WTC11 (cell line): Measurements from ENCODE around the gene TUSC2. TPM values are rescaled to one million over a fixed set of nuclear protein-coding genes. Genes with fewer than 3 reads are reported as not detected.

Source experiments
- ATAC-seq: fragments of 200-7000 bp; cut with Tn5 transposase; 2 replicates; pipeline ENCODE4 v1.10.0; 2021; ENCODE audit warnings: mild to moderate bottlenecking, moderate library complexity
- CTCF ChIA-PET: fragments of 300-600 bp; sonication (Branson Sonifier 250); formaldehyde crosslinking; loops from one replicate; lab custom pipeline; 2021; ENCODE audit warnings: antibody characterized with exemption; lab: Charles Lee
- POLR2A ChIA-PET: fragments of 350-600 bp; sonication (Branson Sonifier 250); formaldehyde crosslinking; loops from one replicate; lab custom pipeline; 2021; ENCODE audit warnings: antibody characterized with exemption; lab: Charles Lee
- DNase-seq: peaks from one replicate; pipeline ENCODE4 v3.0.0; 2021; ENCODE audit warnings: low spot score
- H3K27ac Mint-ChIP-seq: 2 replicates; pipeline ENCODE4 v1.8.0; 2021; ENCODE audit warnings: mixed read lengths
- H3K27me3 Mint-ChIP-seq: 2 replicates; pipeline ENCODE4 v1.8.0; 2021; ENCODE audit warnings: low read depth, mild to moderate bottlenecking, moderate library complexity, mixed read lengths
- H3K36me3 Mint-ChIP-seq: 2 replicates; pipeline ENCODE4 v1.8.0; 2021; ENCODE audit warnings: mixed read lengths
- H3K4me1 Mint-ChIP-seq: 2 replicates; pipeline ENCODE4 v1.8.0; 2022; ENCODE audit warnings: mixed read lengths
- H3K4me3 Mint-ChIP-seq: 2 replicates; pipeline ENCODE4 v1.8.0; 2021; ENCODE audit warnings: mild to moderate bottlenecking, moderate library complexity, mixed read lengths
- H3K9me3 Mint-ChIP-seq: 2 replicates; pipeline ENCODE4 v1.8.0; 2021; ENCODE audit warnings: mixed read lengths
- ARID4B ChIP-seq: sonication (generic); formaldehyde crosslinking; IDR thresholded peaks from 2 replicates; pipeline ENCODE4 v1.8.0; 2023; ENCODE audit warnings: missing genetic modification reagents, mild to moderate bottlenecking, borderline replicate concordance
- ATF6 ChIP-seq: sonication (generic); formaldehyde crosslinking; IDR thresholded peaks from 2 replicates; pipeline ENCODE4 v1.8.1; 2023; ENCODE audit warnings: mild to moderate bottlenecking, missing genetic modification reagents
- ESRRA ChIP-seq: sonication (generic); formaldehyde crosslinking; IDR thresholded peaks from 2 replicates; pipeline ENCODE4 v1.8.1; 2022; ENCODE audit warnings: mild to moderate bottlenecking, missing genetic modification reagents, borderline replicate concordance
- ETV6 ChIP-seq: sonication (generic); formaldehyde crosslinking; IDR thresholded peaks from 2 replicates; pipeline ENCODE4 v1.8.1; 2022; ENCODE audit warnings: mild to moderate bottlenecking, missing genetic modification reagents
- FOXP1 ChIP-seq: sonication (generic); formaldehyde crosslinking; IDR thresholded peaks from 2 replicates; pipeline ENCODE4 v1.8.0; 2022; ENCODE audit warnings: missing genetic modification reagents, mild to moderate bottlenecking, moderate library complexity, borderline replicate concordance
- GABPB1 ChIP-seq: sonication (generic); formaldehyde crosslinking; IDR thresholded peaks from 2 replicates; pipeline ENCODE4 v1.8.1; 2023; ENCODE audit warnings: mild to moderate bottlenecking, missing genetic modification reagents
- MAX ChIP-seq: sonication (generic); formaldehyde crosslinking; IDR thresholded peaks from 2 replicates; pipeline ENCODE4 v1.8.0; 2022; ENCODE audit warnings: mild to moderate bottlenecking, missing genetic modification reagents
- MXD4 ChIP-seq: fragments of 250-450 bp; sonication (Bioruptor Pico); IDR thresholded peaks from 2 replicates; pipeline ENCODE4 v1.8.0; 2021; ENCODE audit warnings: mild to moderate bottlenecking, moderate library complexity, borderline replicate concordance
- NFYB ChIP-seq: sonication (generic); formaldehyde crosslinking; conservative IDR thresholded peaks from 2 replicates; pipeline ENCODE4 v1.8.0; 2022; ENCODE audit warnings: low read depth, missing genetic modification reagents
- PRDM15 ChIP-seq: sonication (generic); formaldehyde crosslinking; IDR thresholded peaks from 2 replicates; pipeline ENCODE4 v1.8.0; 2022; ENCODE audit warnings: missing genetic modification reagents
- PREB ChIP-seq: sonication (generic); formaldehyde crosslinking; IDR thresholded peaks from 2 replicates; pipeline ENCODE4 v1.8.1; 2022; ENCODE audit warnings: mild to moderate bottlenecking, missing genetic modification reagents, moderate library complexity, borderline replicate concordance
- TCF7 ChIP-seq: sonication (generic); formaldehyde crosslinking; IDR thresholded peaks from 2 replicates; pipeline ENCODE4 v1.8.0; 2022; ENCODE audit warnings: mild to moderate bottlenecking, low read depth, missing genetic modification reagents, moderate library complexity
- TEAD1 ChIP-seq: sonication (generic); formaldehyde crosslinking; IDR thresholded peaks from 2 replicates; pipeline ENCODE4 v1.8.0; 2022; ENCODE audit warnings: mild to moderate bottlenecking, missing genetic modification reagents
- ZBTB43 ChIP-seq: sonication (generic); formaldehyde crosslinking; IDR thresholded peaks from 2 replicates; pipeline ENCODE4 v1.8.1; 2023; ENCODE audit warnings: mild to moderate bottlenecking, missing genetic modification reagents
- ZNF423 ChIP-seq: fragments of 250-450 bp; sonication (Bioruptor Pico); IDR thresholded peaks from 2 replicates; pipeline ENCODE4 v2.1.2; 2022; ENCODE audit warnings: mild to moderate bottlenecking, moderate library complexity
- ZNF512 ChIP-seq: sonication (generic); formaldehyde crosslinking; IDR thresholded peaks from 2 replicates; pipeline ENCODE4 v1.8.1; 2022; ENCODE audit warnings: missing genetic modification reagents, borderline replicate concordance
- ZSCAN18 ChIP-seq: fragments of 250-450 bp; sonication (Bioruptor Pico); IDR thresholded peaks from 2 replicates; pipeline ENCODE4 v2.1.2; 2022; ENCODE audit warnings: mild to moderate bottlenecking, moderate library complexity
- total RNA-seq: library from RNA; stranded (reverse); gene quantifications from 3 replicates; pipeline ENCODE4 v1.2.3, GENCODE V29; 2021

Gene TUSC2
- total RNA-seq, 1 experiment from 2014 or later = 41.1 TPM

- ChIA-PET POLR2A (interaction anchor here (0.5 to 1.4 kb wide), 8 partner anchors 17 to 265 kb away, joined by 3 to 8 read pairs (median 4); partner anchors contain the start of genes CYB561D2, HYAL2 and NPRL2), CTCF (interaction anchor here (0.6 to 5.9 kb wide), 21 partner anchors 15 to 313 kb away, joined by 3 to 95 read pairs (median 4); partner anchors contain the start of genes CISH and HYAL2)
- no peaks in the 10 kb centered on the region for H3K9me3 Mint-ChIP-seq
- H3K27me3 Mint-ChIP-seq = no peaks in the 10 kb centered on the region; the same call in 1 of the 2 replicates
- peaks cover 22% of the 10 kb centered on the region for H3K4me1 Mint-ChIP-seq
- peak within 1 kb of the TSS; percentile 98 for H3K27ac Mint-ChIP-seq
- H3K4me3 Mint-ChIP-seq = peak within 1 kb of the TSS; percentile 97
- no peaks in the 10 kb centered on the region for H3K36me3 Mint-ChIP-seq
- DNase-seq = peak; percentile 100
- ATAC-seq = peak; percentile 88
- TF ChIP-seq ZNF423 (CRISPR knock-in tag) (peak; percentile 58), NFYB (CRISPR knock-in tag) (0 out of 2 replicates have a peak, but pooled peaks have one; percentile 33), ZBTB43 (CRISPR knock-in tag) (no peak), MAX (peak; percentile 34; the same call in 1 of the 2 replicates), ZNF512 (no peak), PREB (CRISPR knock-in tag) (0 out of 2 replicates have a peak, but pooled peaks have one; percentile 38), GABPB1 (CRISPR knock-in tag) (0 out of 2 replicates have a peak, but pooled peaks have one; percentile 35), TEAD1 (CRISPR knock-in tag) (0 out of 2 replicates have a peak, but pooled peaks have one; percentile 34), ATF6 (no peak), MXD4 (no peak), PRDM15 (CRISPR knock-in tag) (no peak), TCF7 (CRISPR knock-in tag) (no peak), ZSCAN18 (CRISPR knock-in tag) (no peak), ESRRA (peak; percentile 72; the same call in 1 of the 2 replicates), ETV6 (CRISPR knock-in tag) (peak; percentile 65; the same call in 1 of the 2 replicates), ARID4B (peak; percentile 30; the same call in 1 of the 2 replicates), FOXP1 (CRISPR knock-in tag) (peak; percentile 78)
These were observed 29.0 kb downstream of the TUSC2 start, which contains the start of the genes HYAL3 and NAA80 for GRCh38 chr3:50298836-50299637. HYAL3 (minus strand) TSS chr3:50299405; CDS start chr3:50295602, 3,803 bp downstream. NAA80 (minus strand) TSS chr3:50299405; CDS start chr3:50297463, 1,942 bp downstream.
